Measurements from ENCODE around the gene KIAA0319L.

Gene KIAA0319L

DNA sequence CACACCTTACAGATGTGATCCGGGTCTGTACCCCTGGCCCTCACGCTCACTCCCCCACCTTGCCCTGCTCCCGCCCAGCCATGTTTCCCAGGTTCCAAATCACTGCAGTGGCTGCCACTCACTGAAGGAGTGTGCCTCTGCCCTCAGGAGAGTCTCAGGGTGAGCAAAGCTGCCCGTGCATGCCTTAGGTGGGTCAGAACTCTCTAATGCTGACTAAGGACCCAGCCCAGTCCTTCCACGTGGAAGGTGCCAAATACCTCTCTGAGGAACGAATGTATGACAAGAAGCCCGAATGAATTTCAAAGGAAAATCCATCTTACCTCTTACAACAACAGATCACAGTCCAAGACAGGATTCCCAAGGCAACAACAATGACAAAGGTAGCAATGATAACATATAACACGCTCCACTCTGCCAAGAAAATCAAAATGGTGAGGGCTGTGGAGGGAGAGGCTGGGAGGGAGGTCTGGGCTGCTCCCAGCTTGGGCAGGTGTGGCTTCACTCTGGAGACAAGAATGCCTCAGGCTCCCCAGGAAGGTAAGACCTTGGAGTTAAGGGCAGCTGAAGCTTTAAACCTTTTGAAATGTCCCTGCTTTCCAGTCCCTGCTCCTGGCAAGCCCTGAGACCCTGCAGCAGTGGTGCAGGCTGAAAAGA is 115.2 kb downstream of the KIAA0319L start:
- no peak for DNase-seq (ENCODE audit: low read depth)
- H3K4me3 ChIP-seq (ENCODE audit: low read length): no peak overlapping the region
- TF ChIP-seq, protein P1, sequence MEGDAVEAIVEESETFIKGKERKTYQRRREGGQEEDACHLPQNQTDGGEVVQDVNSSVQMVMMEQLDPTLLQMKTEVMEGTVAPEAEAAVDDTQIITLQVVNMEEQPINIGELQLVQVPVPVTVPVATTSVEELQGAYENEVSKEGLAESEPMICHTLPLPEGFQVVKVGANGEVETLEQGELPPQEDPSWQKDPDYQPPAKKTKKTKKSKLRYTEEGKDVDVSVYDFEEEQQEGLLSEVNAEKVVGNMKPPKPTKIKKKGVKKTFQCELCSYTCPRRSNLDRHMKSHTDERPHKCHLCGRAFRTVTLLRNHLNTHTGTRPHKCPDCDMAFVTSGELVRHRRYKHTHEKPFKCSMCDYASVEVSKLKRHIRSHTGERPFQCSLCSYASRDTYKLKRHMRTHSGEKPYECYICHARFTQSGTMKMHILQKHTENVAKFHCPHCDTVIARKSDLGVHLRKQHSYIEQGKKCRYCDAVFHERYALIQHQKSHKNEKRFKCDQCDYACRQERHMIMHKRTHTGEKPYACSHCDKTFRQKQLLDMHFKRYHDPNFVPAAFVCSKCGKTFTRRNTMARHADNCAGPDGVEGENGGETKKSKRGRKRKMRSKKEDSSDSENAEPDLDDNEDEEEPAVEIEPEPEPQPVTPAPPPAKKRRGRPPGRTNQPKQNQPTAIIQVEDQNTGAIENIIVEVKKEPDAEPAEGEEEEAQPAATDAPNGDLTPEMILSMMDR (conservative IDR thresholded peaks at IDR 0.05; ENCODE audit: low read depth, low read length): no peak

DNA sequence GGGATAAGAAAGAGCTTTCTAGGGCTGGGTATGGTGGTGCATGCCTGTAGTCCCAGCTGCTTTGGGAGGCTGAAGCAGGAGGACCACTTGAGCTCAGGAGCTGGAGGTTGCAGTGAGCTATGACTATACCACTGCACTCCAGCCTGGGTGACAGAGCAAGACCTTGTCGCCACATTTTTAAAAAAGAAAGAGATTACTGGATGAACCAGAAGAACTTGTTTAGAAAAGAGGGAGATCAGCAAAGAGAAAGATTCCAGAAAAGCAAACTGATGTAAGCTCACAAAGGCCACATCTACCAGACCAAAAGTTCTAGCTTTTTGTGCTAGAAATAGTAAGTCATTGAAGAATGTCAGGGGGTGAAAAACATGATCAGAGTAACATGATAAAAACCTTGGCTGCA is 117.6 kb downstream of the KIAA0319L start:
- DNase-seq (ENCODE audit: low read depth): no peak
- TF ChIP-seq, protein P1 (conservative IDR thresholded peaks at IDR 0.05; ENCODE audit: low read depth, low read length): no peak

DNA sequence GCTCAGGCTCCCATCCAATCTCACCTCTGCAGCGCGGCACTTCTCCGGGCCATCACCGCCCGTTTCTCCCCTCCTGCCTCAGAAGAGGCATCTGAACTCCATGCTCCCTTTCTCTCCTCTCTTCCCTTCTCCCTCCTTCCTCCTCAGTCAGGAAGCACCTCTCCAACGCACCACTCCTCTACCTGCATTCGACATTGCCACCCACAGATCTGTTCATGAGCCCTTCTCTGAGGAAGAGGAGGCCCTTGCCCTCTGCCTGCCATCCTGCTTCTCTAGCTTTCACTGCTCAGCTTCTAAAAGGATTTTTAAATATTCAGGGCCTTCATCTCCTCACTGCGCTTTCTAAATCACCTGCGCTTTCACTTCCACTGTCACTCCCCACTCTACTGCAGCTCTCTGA is 120.0 kb downstream of the KIAA0319L start:
- no peak for DNase-seq (ENCODE audit: low read depth)
- H3K4me3 ChIP-seq (ENCODE audit: low read length): no peak overlapping the region
- TF ChIP-seq, protein P1 (conservative IDR thresholded peaks at IDR 0.05; ENCODE audit: low read depth, low read length): no peak

More for the DNA sequence above, 117.6 kb downstream of the KIAA0319L start:
- no peak overlapping the region for H3K4me3 ChIP-seq (ENCODE audit: low read length)

DNA sequence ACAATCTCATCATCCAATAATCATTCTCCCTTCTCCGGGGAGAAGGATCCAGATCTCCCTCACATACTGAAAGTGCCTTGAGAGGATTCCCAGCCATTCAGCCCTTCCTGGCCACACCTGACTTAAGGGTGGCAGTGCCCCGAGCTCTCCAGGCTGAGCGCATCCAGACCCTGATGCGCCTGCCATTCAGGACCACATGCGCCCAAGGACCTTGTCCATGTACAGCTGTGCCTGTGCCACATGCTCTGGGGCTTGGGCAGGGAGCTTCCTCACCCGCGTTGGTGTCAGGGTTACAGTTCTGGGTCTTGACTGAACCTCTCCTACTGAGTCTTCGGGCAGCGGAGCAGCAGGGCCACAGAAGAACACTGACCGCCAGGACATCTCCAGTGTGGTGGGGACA is 121.1 kb downstream of the KIAA0319L start:
- TF ChIP-seq, protein P1 (conservative IDR thresholded peaks at IDR 0.05; ENCODE audit: low read depth, low read length): no peak
- no peak overlapping the region for H3K4me3 ChIP-seq (ENCODE audit: low read length)
- DNase-seq (ENCODE audit: low read depth): no peak

DNA sequence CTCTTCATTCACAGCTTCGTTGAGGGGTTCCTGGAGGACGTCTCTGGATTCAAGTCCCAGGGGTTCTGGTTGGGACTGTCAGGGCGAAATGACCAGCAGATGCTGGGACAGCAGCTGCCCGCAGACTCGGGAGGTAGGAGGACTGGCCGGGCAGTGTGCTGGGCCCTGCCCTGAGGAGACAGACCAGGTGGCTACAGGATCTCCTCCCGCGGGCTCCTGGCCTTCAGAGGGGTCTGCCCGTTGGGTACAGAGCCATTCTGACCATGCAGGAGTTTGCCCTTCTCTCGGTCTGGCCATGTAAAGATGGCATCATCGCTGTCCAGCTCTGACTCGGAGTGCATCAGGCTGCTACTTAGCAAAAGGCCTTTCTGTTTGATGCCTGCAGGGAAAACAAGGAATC is 122.5 kb downstream of the KIAA0319L start:
- no peak for DNase-seq (ENCODE audit: low read depth)
- TF ChIP-seq, protein P1 (conservative IDR thresholded peaks at IDR 0.05; ENCODE audit: low read depth, low read length): no peak
- H3K4me3 ChIP-seq (ENCODE audit: low read length): no peak overlapping the region

DNA sequence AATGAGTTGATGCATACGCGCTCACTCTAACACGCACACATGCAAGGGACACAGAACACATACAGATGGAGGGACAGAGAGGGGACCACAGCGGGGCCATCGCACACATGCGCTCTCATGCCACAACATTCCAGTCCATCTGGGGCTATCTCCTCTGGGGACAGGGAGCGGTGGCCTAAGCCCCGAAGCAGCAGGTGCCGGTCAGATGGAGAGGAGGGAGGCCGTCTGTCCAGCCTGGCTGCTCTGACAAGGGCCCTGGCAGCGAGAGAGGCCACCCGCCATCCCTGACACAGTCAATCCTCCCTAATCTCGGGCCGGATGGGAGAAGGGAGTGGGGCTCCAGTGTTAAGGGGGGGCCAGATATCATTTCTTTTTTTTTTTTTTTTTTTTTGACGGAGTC is 123.5 kb downstream of the KIAA0319L start:
- no peak overlapping the region for H3K4me3 ChIP-seq (ENCODE audit: low read length)
- no peak for DNase-seq (ENCODE audit: low read depth)
- TF ChIP-seq, protein P1 (conservative IDR thresholded peaks at IDR 0.05; ENCODE audit: low read depth, low read length): no peak

DNA sequence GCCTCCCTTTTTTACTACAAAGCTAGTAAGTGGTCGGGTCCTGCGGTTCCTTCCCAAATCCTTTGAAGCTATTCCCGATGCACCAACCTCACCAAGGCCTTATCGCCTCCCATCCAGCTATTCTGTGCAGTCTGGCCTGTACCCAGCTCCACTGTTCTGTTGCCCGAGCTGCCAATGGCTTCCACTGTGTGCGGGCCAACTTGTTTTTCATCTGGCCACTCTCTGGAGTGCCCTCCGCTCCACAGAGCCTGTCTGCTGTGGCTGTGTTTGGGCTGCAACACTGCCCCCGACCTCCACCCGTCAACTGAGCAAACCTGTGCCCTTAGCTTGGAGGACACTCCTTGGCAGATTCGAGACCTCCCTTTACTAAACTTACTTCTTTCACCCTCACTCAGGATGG is 125.0 kb downstream of the KIAA0319L start:
- no peak overlapping the region for H3K4me3 ChIP-seq (ENCODE audit: low read length)
- no peak for DNase-seq (ENCODE audit: low read depth)
- TF ChIP-seq, protein P1 (conservative IDR thresholded peaks at IDR 0.05; ENCODE audit: low read depth, low read length): no peak
